Right atrium auricular region (tissue), 2 donors: ENCODE data around the gene MALT1. TPM values are rescaled to one million over a fixed set of nuclear protein-coding genes. Genes with fewer than 3 reads are reported as not detected.

Experiments
- DNase-seq: peaks from one replicate; pipeline ENCODE4 v3.0.0-alpha.2; 2019; ENCODE audit warnings: low spot score
- H3K27ac ChIP-seq, 2 donors: fragments of 200-600 bp; sonication (generic); 1 replicate in 1 of 2; 2 replicates in 1 of 2; pipeline ENCODE4 v1.5.1; 2016 to 2019
- H3K27me3 ChIP-seq, 2 donors: fragments of 200-600 bp; sonication (generic); one replicate each; pipeline versions ENCODE4 v1.5.1 to v1.6.0; 2017 to 2019
- H3K36me3 ChIP-seq: fragments of 200-600 bp; sonication (generic); one replicate; pipeline ENCODE4 v1.5.1; 2016
- H3K4me1 ChIP-seq, 2 donors: fragments of 200-600 bp; sonication (generic); one replicate each; pipeline versions ENCODE4 v1.5.1 to v1.6.0; 2017 to 2019
- H3K4me3 ChIP-seq, 2 donors: fragments of 200-600 bp; sonication (generic); 1 replicate in 1 of 2; 2 replicates in 1 of 2; pipeline ENCODE4 v1.5.1; 2017 to 2019; ENCODE audit warnings: mild to moderate bottlenecking in 1 of 2, moderate library complexity in 1 of 2
- H3K9me3 ChIP-seq, 2 donors: fragments of 200-600 bp; sonication (generic); one replicate each; pipeline ENCODE4 v1.5.1; 2019
- CTCF ChIP-seq, 2 donors: fragments of 200-600 bp; sonication (generic); IDR thresholded peaks; one replicate each; pipeline ENCODE4 v1.5.1; 2019; ENCODE audit warnings: antibody characterized with exemption in 2 of 2
- total RNA-seq, 2 donors: library from RNA; depleted of rRNA; stranded (reverse); fragments of >200 nt; gene quantifications; one replicate each; pipeline ENCODE4 v1.1.0, GENCODE V29; 2016

The MALT1 gene
- total RNA-seq, 2 donors from 2014 or later: 9.9 to 10.9 TPM

GRCh38 chr18:58758606-58759005 is 87.3 kb downstream of the MALT1 start:
- no peak for TF ChIP-seq CTCF (IDR thresholded peaks at IDR 0.05)
- Histone ChIP-seq H3K4me1 (peaks cover 0 to 28% of the 10 kb centered on the region in 2 donors), H3K27me3 (no peaks in the 10 kb centered on the region), H3K9me3 (no peaks in the 10 kb centered on the region), H3K4me3 (no peak overlapping the region), H3K36me3 (no peaks in the 10 kb centered on the region), H3K27ac (no peak overlapping the region)
- DNase-seq: peak; percentile 38

- Histone ChIP-seq H3K36me3 (no peaks in the 10 kb centered on the region), H3K4me1 (peaks cover 0 to 4% of the 10 kb centered on the region in 2 donors), H3K27ac (peak overlapping the region; percentile 42 to 46), H3K4me3 (no peak overlapping the region), H3K9me3 (no peaks in the 10 kb centered on the region), H3K27me3 (no peaks in the 10 kb centered on the region)
- peak; percentile 30 for DNase-seq
- TF ChIP-seq CTCF (IDR thresholded peaks at IDR 0.05): no peak
Measured at GRCh38 chr18:58761241-58761969, 90.1 kb downstream of the MALT1 start.

GRCh38 chr18:58761970-58762780 is 90.9 kb downstream of the MALT1 start:
- Histone ChIP-seq H3K9me3 (no peaks in the 10 kb centered on the region), H3K36me3 (no peaks in the 10 kb centered on the region), H3K4me3 (no peak overlapping the region), H3K27me3 (no peaks in the 10 kb centered on the region), H3K4me1 (peaks cover 0 to 4% of the 10 kb centered on the region in 2 donors), H3K27ac (peak overlapping the region; percentile 42 to 46)
- DNase-seq: peak; percentile 55
- no peak for TF ChIP-seq CTCF (IDR thresholded peaks at IDR 0.05)

GRCh38 chr18:58762781-58763171 is 91.5 kb downstream of the MALT1 start:
- TF ChIP-seq CTCF (IDR thresholded peaks at IDR 0.05): no peak
- Histone ChIP-seq H3K4me3 (no peak overlapping the region), H3K4me1 (peaks cover 0 to 4% of the 10 kb centered on the region in 2 donors), H3K36me3 (no peaks in the 10 kb centered on the region), H3K9me3 (no peaks in the 10 kb centered on the region), H3K27ac (peak overlapping the region in 1 of 2 donors; percentile 7), H3K27me3 (no peaks in the 10 kb centered on the region)
- peak; percentile 43 for DNase-seq

- no peak for DNase-seq
- no peak for TF ChIP-seq CTCF (IDR thresholded peaks at IDR 0.05)
- H3K4me3 ChIP-seq: no peak overlapping the region
- peaks cover 0 to 23% of the 10 kb centered on the region in 2 donors for H3K4me1 ChIP-seq
- H3K36me3 ChIP-seq: no peaks in the 10 kb centered on the region
- H3K27ac ChIP-seq: no peak overlapping the region
- H3K27me3 ChIP-seq: no peaks in the 10 kb centered on the region
- H3K9me3 ChIP-seq: no peaks in the 10 kb centered on the region
Measured at GRCh38 chr18:58766164-58766563, 94.9 kb downstream of the MALT1 start.
